HCEC 1CT (cell line): Measurements from ENCODE around the gene TRIML2.

Experiments used
- DNase-seq: peaks from one replicate; pipeline ENCODE4 v3.0.0-alpha.2; 2017

The TRIML2 gene, protein sequence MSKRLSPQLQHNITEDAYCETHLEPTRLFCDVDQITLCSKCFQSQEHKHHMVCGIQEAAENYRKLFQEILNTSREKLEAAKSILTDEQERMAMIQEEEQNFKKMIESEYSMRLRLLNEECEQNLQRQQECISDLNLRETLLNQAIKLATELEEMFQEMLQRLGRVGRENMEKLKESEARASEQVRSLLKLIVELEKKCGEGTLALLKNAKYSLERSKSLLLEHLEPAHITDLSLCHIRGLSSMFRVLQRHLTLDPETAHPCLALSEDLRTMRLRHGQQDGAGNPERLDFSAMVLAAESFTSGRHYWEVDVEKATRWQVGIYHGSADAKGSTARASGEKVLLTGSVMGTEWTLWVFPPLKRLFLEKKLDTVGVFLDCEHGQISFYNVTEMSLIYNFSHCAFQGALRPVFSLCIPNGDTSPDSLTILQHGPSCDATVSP

DNA sequence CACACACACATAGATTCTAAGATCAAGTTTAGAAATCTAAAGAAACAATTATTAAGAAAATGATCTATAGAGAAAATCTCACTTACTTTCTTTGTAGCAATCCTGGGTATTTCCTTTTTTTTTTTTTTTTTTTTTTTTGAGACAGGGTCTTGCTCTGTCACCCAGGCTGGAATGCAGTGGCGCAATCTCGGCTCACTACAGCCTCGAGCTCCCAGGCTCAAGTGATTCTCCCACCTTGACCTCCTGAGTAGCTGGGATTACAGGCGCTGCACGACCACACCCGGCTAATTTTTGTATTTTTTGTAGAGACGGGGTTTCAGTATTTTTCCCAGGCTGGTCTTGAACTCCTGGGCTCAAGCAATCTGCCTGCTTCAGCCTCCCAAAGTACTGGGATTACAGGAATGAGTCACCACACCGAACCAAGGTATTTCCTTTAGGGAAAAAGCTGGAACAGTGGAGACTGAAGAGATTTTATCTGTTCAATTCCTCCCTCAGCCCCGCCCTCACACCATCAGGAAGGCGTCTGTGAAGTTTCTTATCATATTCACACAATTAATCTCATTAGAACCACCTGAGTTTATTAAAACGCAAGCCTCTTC is at the start of gene TRIML2:
Gene TRIML2, minus strand, starts transcription at position 447 of the 599 bp plus-strand sequence. CDS start 4,235 bp downstream, outside the sequence.
- peak; percentile 22 for DNase-seq

DNA sequence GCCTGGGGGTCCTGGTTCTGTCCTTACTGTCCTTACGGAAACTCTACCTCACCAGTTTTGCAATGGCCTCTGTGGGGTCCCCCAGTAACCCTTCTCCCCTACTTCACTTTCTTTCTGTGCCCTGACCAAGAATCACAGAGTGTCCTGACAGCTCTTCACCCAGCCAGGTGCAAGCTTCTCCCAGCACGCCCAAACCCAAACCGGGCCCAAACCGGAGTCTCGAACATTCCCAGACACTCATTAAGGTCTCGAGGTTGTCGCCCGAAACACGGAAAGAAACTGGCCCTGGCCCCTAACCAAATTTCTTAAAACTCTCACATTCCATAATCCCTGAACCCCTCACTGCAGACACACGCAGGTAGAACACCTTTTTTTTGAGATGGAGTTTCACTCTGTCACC is 48.9 kb upstream of the TRIML2 start:
- no peak for DNase-seq

DNA sequence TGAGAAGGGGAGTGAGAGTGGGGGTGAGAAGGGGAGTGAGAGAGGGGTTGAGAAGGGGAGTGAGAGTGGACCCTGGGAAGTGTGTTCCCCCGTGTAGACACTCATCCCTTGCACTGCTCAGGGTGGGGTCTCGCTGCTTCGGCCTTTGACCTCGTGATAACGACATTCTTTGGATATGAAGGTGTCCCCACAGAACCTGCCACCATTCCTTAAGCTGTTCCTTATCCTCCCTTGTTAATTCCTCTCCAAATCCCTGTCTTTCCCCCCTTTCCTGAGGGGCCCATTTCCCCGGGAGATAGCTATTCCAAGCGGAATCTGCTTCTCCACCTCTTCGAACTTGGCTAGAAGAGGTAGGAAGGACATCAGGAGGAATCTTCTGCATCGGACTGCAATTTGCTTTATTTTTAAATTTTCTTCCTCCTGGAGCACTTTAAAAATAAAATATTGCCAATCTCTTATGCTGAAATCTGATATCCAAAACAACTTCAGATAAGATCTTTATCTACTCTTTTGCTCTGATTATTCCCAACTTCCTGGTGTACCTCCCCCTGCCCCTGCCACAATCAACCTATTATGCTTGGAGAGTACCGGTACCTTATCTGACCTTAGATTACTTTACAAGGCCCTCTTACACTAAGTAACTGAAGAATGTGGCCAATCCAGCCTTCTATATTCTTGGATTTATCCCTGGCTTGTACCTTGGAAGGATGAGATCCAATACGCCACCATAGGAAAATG is 45.4 kb upstream of the TRIML2 start:
- DNase-seq, result no peak

DNA sequence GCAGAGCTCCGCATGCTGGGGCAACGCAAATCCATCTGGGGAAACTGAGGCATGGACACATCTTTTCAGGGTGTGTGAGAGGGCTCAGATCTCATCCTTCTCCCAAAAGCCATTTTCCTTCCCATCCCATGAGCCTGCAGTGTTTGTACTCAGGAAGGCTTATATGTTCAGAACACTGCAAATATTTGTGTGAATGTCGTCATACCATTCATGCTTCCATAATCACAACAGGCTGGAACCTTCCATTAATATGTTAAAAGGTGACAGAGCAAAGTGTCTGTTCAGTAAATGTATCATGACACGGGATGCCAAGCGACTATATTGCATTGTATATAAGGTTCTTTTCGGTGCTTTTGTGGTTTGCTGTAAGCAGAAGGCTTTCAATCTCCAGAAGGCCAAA is 38.4 kb upstream of the TRIML2 start:
- no peak for DNase-seq

DNA sequence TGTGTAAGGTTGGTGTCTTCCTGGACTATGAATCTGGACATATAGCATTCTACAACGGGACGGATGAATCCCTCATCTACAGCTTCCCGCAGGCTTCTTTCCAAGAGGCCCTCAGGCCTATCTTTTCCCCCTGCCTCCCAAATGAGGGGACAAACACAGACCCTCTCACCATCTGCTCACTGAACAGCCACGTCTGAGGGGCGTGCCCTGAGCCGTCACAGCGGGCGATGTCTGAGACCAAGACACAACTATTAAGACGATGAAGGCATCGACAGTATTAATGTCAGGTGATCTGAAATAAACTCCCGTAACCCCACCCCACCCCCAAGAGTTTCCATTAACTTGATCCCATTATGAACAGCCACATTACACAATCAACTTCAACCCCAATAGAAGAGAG is 37.8 kb upstream of the TRIML2 start:
- DNase-seq, result no peak

DNA sequence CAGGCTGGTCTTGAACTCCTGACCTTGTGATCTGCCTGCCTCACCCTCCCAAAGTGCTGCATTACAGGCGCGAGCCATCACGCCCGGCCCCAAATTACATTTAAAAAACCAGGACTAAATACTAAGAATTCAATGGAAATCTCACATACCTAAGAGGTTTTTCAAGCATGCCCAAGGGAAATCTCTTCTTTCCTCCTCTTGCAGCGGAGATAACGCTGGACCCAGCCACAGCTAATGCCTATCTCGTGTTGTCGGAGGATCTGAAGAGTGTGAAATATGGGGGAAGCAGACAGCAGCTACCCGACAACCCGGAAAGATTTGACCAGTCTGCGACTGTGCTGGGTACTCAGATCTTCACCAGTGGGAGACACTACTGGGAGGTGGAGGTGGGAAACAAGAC is 37.2 kb upstream of the TRIML2 start:
- no peak for DNase-seq

DNA sequence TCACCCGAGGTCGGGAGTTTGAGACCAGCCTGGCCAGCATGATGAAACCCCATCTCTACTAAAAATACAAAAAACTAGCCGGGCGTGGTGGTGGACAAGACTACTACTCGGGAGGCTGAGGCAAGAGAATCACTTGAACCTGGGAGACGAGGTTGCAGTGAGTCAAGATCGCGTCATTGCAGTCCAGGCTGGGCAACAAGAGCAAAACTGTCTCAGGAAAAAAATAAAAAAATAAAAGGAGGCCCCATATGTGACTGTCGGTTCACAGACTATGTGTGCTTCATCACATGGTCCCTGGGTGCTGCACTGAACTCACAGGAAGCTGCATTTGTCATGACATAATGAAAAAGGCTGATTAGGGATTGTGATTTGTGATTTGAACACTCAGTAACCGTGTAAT is 36.2 kb upstream of the TRIML2 start:
- DNase-seq, result peak; percentile 66

DNA sequence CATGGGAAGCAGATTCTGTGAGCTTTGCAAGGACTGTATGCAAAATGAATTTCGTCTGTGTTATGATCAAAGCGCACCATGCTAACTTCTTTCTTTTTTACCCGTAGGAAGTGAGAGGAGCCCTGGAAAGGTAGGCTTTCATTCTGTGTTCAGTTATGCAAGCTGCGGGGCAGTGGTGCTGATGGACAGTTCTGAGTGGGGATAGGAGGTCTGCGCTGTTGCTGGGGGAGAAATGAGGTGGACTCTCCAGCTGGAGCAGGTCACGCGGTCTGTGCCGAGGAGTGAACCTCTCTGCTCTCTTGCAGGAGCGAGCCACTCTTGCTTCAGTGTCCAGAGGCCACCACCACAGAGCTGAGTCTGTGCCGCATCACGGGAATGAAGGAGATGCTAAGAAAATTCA is 34.3 kb upstream of the TRIML2 start:
- no peak for DNase-seq

DNA sequence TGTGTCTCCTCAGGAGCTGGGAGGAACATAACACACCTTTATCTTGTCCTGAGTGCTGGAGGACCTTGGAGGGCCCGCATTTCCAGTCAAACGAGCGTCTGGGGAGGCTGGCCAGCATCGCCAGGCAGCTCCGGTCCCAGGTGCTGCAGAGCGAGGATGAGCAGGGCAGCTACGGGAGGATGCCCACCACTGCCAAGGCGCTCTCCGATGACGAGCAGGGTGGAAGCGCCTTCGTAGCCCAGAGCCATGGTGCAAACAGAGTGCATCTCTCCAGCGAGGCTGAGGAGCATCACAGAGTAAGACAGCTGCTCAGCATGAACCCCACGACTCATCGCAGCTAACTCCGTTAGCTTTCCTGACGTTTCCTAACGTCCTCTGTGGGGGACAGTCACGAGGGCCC is 30.3 kb upstream of the TRIML2 start:
- no peak for DNase-seq

DNA sequence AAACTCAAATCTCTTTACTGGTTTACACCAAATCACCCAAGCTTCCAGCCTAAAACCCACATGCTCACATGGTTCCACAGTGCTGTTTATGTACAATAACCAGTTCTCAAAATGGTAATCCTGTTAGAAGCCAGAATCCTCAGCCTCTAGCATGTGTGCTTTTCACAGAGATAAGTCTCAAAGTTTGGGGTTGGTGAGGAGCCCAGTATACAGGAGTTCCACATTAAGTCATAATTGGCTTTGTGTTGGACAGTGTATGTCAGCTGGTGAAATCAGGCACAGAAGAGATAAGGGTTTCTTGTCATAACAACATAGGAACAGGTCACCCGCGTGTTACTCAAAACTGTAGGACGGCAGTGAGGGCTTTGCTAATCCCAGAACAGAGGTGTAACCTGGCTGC is 29.7 kb upstream of the TRIML2 start, which contains the start of gene TRIML1:
Gene TRIML1, plus strand, starts transcription at position 301 of the 400 bp plus-strand sequence. CDS start 118 bp downstream, outside the sequence.
- no peak for DNase-seq

DNA sequence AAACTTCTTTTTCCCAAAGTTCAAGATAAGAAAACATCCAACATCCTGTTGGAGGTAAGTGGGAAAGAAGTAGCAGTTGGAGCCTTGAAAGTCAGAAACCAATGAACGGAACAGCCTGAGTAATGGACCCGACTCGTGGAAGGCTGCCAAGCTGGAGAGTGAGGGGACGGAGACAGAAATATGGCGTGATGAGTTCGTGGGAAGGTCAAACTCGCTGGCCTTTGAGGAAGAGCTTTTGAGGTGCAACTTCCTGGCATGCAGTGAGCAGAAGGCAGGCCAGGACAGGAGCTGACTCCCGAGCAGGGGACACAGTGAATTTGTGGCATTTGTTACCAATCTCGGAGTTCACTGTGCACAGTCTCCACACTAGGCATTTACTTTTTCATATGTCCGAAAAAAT is 28.8 kb upstream of the TRIML2 start:
- DNase-seq, result no peak

DNA sequence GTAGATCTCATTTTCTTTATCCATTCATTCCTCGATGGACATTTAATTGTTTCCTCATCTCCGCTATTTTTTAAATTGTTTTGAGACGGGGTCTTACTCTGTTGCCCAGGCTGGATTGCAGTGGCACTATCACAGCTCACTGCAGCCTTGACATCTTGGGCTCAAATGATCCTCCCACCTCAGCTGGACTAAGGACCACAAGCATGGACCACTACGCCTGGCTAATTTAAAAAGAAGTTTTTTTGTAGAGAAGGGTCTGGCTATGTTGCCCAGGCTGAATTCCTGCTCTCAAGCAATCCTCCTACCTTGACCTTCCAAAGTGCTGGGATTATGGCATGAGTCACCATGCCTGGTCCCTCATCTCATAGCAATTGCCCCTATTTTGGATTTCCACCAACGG is 22.8 kb upstream of the TRIML2 start:
- DNase-seq, result no peak

DNA sequence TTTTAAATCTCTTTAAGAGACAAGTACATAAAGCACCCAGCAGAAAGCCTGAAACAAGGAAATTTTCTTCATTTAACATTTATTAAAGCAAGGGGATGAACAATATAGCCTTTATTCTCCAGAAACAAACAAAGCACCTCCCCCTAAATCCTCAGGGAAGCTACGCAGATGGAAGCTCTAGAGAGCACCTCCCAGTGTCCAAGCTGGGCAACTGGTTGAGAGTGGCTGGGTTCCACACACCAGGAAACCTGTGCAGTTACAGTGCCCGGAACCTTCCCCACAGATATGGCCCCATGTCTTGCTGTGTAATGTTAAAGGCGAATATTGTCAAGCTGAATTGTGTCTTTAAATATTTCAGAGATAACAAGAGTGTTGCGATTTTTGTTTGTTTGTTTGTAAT is 21.0 kb upstream of the TRIML2 start:
- no peak for DNase-seq

DNA sequence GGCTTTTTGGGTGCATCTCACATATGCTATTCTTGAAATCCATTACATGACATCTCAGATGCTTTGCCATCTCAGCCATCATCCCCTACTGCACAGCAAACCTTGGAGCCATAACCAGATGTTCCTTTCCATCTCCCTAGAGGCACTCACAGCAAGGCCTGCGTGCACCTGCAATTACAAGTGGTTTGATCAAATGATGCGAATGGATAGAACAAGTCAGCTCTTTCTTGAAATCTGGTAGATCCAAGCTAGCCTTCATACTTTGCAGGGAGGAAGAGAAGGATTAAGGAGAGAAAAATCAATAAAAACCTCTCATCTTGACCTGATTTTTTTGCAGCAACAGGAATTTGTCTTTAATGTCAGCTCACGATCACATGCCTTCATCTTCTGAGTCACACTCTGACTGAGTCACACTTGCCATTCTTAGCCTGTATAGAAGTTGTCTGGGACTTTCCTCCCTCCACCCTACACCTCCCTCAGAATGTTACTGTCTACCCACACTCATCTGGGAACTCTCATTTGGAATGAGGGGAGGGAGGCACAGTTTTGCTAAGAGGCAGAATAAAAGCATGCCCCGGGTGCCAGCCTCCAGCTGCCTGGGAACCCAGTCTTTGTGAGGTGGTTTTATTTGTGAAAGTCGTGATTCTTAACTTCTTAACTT is 17.9 kb upstream of the TRIML2 start:
- peak; percentile 81 for DNase-seq

DNA sequence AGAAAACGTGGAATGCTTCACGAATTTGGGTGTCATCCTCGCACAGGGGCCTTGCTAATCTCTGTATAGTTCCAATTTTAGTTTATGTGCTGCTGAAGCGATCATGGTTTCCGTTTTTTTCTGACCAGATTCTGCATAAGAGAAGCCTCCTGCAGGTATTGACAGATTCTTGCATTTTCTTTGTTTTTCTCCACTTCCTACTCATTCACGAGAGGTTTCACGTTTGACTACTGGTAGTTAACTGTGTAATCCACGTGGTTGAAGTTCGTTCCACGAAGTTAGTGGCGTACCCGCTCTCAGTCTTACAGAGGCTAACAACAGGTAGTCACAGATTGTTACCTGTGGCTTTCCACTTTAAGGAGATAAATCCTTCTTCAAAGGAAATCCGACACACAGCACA is 12.1 kb upstream of the TRIML2 start:
- no peak for DNase-seq

DNA sequence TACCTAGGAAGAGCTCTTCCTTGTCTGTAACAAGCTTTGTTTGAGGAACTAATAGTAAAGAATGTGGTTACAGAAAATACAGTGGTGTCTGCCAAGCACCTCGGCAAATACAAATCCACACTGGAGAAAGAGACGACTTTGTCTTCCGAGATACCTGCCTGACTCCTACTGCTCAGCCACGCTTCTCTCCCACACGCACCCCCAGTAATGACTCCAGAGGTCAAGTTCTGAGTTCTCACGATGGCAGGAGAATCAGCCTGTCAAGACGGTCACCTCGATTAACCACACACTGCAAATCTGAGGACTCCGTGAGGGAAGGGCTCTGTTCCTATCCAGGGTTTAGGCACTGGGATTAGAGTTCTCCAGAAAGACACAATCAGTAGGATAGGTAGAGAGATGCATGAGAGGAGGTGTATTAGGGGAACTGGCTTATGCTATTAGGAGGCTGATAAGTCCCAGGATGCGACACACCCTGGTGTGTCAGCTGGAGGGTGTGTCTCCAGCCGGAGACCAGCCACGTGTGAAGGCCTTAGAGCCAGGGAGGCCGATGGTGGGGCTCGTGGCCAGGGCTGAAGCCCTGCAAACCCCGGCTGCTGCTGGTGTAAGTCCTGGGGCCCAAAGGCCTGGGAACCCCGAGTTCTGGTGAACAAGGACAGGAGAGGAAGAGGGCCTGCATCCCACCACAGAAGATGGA is 8.4 kb upstream of the TRIML2 start:
- no peak for DNase-seq

DNA sequence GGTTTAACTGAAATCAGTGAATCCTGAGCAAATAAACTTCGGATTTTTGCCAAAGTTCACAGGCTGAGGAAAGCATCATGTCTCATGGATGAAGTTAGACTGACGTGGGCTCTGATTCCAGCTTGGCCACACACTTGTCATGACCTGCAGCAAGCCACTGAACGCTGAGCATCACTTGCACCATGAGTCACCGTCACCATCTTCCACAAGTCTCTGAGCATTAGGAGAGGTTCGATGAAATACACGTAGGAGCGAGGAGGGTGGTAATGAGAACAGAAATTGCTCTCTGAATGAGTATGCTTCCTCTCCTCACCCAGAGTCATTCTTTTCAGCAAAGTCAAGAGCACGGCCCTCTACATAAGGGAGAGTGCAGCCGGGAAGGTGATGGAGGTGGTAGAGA is 3.8 kb upstream of the TRIML2 start:
- peak; percentile 16 for DNase-seq

DNA sequence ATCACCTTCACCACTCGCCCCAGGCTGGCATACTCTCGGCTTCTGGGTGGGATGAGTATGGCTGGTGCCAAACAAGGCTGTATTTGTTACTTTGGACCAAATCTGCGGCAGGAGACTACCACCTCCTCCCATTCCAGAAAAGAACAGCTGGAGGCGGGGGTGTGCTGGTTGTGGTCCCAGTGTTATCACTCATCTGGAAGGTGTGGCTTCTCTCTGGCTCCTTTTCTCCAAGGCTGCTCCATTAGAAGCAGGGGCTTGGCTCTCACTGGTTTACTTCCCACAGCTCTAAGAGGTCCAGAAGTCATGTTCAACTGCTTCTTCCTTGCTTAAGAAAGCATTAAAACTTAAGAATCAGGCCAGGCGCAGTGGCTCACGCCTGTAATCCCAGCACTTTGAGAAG is 2.6 kb upstream of the TRIML2 start:
- no peak for DNase-seq

DNA sequence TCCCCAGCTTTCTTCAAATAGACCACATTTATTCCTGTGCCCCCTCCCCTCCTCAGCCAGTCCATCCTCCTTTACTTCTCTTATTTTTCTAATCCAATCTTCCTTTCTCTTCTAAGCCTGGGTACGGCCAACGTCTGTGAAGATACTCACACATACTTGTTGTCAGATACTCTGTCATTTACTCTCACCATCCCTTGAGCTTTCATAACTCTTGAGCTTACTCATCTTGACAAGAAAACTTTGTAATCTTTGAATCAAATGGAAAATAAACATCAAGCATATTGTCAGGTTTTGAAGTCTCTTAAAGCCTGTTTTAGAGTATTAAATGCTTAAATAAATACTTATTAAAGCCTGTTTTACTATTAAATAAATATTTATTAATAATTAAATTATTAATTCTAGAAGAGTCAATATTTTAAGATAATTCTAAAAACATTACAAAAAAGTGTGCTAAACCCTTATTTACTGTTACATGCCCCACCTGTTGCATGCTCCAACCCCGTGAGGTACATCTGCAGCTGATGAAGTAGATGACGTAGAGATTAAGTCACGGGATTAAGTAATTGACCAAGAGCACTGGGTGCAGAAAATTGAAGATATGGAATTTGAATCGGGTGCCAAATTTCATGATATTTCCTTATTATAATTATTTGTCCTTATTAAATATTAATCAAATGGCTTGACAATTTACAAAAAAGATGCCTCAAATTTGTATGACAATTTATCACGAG is 1.5 kb upstream of the TRIML2 start:
- peak; percentile 22 for DNase-seq

DNA sequence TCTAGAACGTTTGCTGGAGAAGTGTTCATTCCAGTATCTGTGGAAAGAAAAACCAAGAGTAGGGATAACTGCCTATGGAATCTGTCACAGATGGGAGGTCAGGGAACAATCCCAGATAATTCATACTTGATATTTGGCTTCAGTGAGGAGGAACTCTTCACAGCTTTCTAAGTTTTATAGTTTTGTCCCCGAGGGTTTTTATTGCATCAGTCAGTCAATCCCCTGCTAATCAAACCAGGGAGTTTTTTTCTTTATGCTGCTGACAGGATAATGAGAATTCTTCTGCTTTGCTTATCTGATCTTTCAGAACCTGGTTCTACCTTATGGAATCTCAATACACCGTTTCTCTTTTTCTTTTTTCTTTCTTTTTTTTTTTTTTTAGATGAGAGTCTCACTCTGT is 633 bp upstream of the TRIML2 start:
- DNase-seq, result no peak

DNA sequence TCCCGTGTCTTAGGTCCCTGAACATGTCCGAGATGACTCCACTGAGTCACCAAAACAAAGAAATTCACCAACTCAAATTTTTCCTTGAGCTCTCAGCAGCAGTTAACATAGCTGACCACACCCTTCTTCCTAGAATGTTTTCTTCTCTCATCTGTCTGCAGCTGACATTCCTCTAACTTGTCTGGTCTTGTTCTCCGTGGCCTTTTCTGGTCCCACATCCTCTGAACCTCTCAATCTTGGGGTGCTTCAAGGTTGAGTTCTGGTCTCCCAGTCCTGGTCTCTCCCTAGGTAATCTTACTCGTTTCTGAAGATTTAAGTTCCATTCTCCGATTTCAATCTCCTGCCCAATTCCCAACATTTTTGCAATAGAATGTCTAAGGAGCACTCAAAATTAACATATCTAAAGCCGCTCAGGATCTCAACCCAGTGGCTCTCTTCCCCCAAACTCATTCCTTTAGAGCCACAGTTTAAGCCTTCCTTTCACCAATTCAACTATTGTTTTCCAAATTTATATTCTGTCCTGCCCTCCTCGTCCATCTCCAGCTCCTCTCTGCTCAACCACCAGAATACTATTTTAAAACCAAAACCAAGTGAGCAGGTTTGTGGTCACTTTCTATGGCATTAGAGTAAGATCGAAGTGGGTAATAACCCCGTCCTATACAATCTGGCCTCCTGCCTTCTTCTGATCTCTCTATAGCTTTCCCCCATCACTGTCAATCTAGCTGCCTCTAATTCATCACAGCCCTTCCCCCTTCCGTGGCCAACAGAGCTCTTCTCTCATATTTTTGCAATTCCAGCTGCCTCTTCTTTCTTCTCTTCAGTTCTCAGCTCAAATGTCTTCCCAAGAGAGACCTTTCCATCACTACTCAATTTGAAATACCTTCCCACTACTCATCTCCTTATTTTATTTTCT is 1.2 kb downstream of the TRIML2 start:
- peak; percentile 56 for DNase-seq
